ENCODE data around the gene PKP4. TPM values are rescaled to one million over a fixed set of nuclear protein-coding genes. Genes with fewer than 3 reads are reported as not detected.

Gene PKP4
- total and polyA plus RNA-seq, 12 donors, result 17.9 to 59.0 (median 45.2) TPM

DNA sequence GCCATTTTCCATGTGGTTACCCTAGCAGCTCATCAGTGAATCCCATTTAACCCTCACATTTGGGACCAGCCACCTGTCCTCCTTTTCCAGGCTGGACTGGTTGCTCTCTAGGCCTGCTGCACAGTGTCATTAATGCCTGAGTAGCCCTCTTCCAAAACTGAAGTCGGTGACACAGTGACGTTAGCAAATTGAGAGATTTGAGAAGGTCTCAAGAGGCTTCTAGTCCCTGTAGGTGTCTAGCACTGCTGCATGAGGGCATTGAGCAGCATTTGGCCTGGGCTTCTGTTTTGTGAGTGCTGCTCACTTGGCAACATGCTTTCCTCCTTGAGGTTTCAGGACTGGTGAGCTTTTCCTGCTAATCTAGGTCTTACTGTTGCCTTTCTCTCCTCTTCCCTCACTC, 36.7 kb downstream of the PKP4 start:
- Histone ChIP-seq H3K36me3 (no peaks in the 10 kb centered on the region), H3K4me3 (no peak overlapping the region), H3K27me3 (no peaks in the 10 kb centered on the region), H3K27ac (peak overlapping the region in 1 of 10 donors; percentile 34), H3K4me1 (peaks cover 5 to 50% (median 33%) of the 10 kb centered on the region in 9 donors), H3K9me3 (no peaks in the 10 kb centered on the region)
- WGBS, 2 donors, result 9 to 19% methylated on average over 2 of the region's 2 CpGs
- DNase-seq, result no peak
- intact Hi-C loops (cut with DNase I), result no loop called here
- ATAC-seq, result peak in 5 of 8 donors; percentile 19 to 94 (median 46)
- TF ChIP-seq, protein P1, sequence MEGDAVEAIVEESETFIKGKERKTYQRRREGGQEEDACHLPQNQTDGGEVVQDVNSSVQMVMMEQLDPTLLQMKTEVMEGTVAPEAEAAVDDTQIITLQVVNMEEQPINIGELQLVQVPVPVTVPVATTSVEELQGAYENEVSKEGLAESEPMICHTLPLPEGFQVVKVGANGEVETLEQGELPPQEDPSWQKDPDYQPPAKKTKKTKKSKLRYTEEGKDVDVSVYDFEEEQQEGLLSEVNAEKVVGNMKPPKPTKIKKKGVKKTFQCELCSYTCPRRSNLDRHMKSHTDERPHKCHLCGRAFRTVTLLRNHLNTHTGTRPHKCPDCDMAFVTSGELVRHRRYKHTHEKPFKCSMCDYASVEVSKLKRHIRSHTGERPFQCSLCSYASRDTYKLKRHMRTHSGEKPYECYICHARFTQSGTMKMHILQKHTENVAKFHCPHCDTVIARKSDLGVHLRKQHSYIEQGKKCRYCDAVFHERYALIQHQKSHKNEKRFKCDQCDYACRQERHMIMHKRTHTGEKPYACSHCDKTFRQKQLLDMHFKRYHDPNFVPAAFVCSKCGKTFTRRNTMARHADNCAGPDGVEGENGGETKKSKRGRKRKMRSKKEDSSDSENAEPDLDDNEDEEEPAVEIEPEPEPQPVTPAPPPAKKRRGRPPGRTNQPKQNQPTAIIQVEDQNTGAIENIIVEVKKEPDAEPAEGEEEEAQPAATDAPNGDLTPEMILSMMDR (IDR thresholded peaks at IDR 0.05), result no peak

DNA sequence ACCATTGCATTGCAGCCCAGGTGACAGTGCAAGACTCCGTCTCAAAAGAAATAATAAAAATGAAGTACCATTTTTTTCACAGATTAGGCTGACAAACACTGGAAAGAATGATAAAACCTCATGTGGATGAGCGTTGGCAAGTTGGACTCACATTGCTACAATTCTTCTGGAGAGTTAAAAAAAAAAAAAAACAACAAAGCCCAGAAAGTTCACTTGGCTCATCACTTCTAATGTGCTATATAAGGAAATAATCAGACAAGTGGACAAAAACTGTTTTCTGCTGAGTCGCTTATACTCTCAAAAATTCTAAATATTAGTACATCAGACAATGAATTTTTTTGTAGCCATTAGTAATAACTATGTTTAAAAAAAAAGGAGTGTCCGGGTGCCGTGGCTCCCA, 38.4 kb downstream of the PKP4 start:
- TF ChIP-seq, protein P1 (IDR thresholded peaks at IDR 0.05), result no peak
- Histone ChIP-seq H3K27me3 (no peaks in the 10 kb centered on the region), H3K27ac (no peak overlapping the region), H3K4me1 (peaks cover 4 to 46% (median 16%) of the 10 kb centered on the region in 9 donors), H3K36me3 (no peaks in the 10 kb centered on the region), H3K4me3 (no peak overlapping the region), H3K9me3 (no peaks in the 10 kb centered on the region)
- ATAC-seq (no peak), DNase-seq (no peak)
- 90 to 93% methylated on average over 5 of the region's 5 CpGs for WGBS, 2 donors
- intact Hi-C loops (cut with DNase I), result no loop called here

DNA sequence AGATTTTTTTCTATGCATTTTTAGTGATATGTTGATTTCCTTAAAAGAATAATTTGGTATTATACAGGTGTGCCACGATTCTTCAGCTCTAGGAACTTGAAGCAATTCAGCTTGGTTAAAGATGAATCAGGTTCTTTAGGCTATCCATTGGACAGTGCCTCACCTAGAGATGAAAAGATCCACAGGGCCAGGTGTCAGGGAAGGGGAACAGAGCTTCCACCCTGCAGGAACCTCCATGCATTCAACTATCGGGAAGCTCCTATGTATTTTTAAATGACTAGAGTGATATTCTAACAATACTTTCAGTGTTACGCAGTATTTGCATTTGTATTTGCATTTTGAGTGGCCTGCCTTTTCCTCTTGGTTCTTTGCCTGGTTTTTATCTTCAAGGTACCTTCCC, 40.2 kb downstream of the PKP4 start:
- TF ChIP-seq, protein P1 (IDR thresholded peaks at IDR 0.05), result no peak

DNA sequence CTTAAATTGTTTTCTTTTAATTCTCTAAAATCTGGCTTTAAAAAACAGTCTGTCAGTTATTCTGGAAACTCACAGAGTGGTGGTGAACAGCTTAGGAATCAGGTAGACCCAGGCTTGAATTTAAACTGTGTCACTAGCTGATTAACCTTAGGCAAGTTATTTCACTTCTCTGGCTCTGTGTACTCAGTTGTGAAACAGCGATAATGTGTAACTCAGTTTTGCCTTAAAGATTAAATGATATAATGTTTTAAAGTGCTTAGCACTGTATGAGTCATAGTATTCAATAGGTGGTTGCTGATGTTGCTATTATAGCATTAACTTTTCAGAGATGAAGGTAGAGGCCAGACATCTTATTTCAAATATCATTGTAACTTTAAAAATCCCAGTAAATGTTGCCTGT, 40.7 kb downstream of the PKP4 start:
- TF ChIP-seq, protein P1 (IDR thresholded peaks at IDR 0.05), result no peak
- H3K36me3 ChIP-seq, result no peaks in the 10 kb centered on the region
- H3K27ac ChIP-seq, result no peak overlapping the region
- H3K4me3 ChIP-seq, result no peak overlapping the region
- 93% methylated on average over 1 of the region's 1 CpG for WGBS, 2 donors
- intact Hi-C loops (cut with DNase I), result no loop called here
- no peak for DNase-seq
- H3K4me1 ChIP-seq, result peaks cover 5 to 54% (median 13%) of the 10 kb centered on the region in 9 donors
- no peak for ATAC-seq
- no peaks in the 10 kb centered on the region for H3K27me3 ChIP-seq
- no peaks in the 10 kb centered on the region for H3K9me3 ChIP-seq

More for the DNA sequence above, 40.2 kb downstream of the PKP4 start:
- DNase-seq (no peak), ATAC-seq (no peak)
- 89% methylated on average over 3 of the region's 3 CpGs for WGBS, 2 donors
- H3K27me3 ChIP-seq, result no peaks in the 10 kb centered on the region
- H3K9me3 ChIP-seq, result no peaks in the 10 kb centered on the region
- peaks cover 5 to 56% (median 13%) of the 10 kb centered on the region in 9 donors for H3K4me1 ChIP-seq
- H3K27ac ChIP-seq, result no peak overlapping the region
- no peaks in the 10 kb centered on the region for H3K36me3 ChIP-seq
- H3K4me3 ChIP-seq, result no peak overlapping the region
- intact Hi-C loops (cut with DNase I), result no loop called here

Measured in heart right ventricle (tissue), 16 donors.